Measurements from ENCODE around the gene BHLHA15.

The BHLHA15 gene

DNA sequence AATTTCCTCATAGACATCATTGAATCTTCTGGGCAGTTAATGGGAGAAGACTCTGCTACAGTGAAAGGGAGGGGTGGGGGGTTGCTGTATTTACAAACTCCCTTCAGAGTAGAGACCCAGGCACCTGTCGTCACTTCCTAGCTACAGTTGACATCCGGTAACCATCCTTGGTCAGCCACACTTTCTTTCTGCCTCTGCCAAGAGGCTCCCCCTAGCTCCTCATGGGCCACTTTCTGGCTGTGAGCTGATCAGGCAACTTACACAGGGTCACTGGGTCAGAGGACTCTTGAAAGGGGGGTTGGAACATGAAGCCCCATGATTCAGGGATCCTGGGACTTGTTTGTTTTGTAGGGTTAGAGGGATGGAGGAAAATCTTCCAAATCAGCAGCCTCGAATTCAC, 39.5 kb downstream of the BHLHA15 start:
- peak; percentile 63 for DNase-seq

GRCh38 chr7:98251231-98251600, 40.0 kb downstream of the BHLHA15 start:
- peak; percentile 61 for DNase-seq

DNA sequence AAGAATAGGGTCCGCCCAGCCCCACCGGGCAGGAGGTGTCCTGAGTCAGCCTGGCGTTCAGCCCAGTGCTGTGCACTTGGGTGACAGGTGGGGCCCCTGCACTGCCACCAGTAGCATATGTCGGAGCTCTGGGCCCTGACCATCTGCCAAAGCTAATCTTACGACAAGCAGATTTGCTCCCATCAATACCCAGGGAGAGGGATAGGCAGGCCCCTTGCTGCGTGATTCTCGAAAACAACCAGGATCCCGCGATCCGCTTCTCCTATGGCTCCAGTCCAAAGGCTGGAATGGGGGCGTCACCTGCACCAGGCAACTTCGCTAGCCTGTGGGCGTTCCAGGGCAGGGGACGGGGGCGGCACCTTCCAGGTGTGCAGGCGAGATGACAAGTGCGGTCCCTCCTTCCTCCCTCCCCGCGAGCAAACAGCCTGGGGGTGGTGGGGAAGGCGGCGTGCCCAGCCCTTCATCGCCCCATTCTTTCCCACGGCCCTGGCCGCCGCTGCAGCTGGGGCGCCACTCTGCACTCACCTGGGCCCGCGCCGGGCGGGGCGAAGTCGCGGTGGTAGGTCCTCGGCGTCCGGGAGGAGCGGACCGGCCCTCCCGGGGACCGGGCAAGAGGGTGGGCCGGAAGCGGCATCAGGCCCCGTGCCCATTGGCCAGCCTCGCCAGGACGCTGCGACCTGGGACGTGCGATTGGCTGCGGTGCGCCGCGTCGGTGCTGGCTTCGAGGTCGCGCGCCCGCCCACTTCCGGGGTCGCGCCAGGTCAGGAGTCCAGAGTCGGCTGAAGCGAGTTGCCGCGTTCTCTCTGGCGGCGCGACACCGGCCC, 40.6 kb downstream of the BHLHA15 start, which contains the start of gene TECPR1:
TECPR1 (minus strand) TSS at position 632 of the 824 bp plus-strand sequence. CDS start 6,086 bp downstream, outside the sequence.
- peak; percentile 87 for DNase-seq

GRCh38 chr7:98252425-98253054, 41.3 kb downstream of the BHLHA15 start:
- no peak for DNase-seq

GRCh38 chr7:98254516-98254915, 43.3 kb downstream of the BHLHA15 start:
- no peak for DNase-seq

GRCh38 chr7:98254951-98255610, 43.8 kb downstream of the BHLHA15 start:
- DNase-seq = no peak

DNA sequence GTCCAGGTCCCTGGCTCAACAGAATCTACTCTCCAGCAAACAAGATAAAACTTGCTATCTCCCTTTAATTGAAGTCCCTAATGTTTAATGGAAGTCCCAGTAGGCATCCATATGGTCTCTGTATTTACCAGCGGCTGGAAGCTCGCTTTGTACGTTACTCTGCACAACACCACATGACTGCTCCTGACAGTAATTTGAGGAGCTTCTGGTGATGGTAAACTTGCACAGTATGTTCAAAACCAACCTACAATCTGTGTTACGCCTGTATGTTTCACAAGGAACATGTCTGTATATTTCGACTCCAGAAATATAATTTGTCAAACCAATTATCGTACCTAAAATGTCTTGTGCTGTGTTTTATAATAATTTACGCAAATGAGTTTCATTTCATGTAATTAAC, 45.2 kb downstream of the BHLHA15 start:
- DNase-seq = no peak

DNA sequence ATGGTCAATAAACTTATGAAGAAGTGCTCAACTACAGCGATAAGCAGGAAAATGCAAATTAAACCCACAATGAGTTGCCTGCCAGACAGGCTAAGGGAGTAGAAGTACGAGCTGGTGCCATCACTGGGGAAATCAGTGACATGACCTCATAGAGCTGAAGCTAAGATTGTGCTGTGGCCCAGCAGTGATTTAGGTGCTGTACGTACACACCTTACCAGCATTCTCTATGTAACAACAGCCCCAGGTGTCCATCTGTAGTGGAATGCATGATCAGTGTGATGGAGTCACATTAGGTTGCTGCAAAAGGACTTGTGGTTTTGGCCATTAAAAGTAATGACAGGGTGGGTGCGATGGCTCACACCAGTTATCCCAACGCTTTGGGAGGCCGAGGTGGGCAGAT, 46.5 kb downstream of the BHLHA15 start:
- DNase-seq = no peak

All from CD4-positive, alpha-beta T cell treated with Interleukin-6 for 4 hours (primary cell).